CD8-positive, alpha-beta memory T cell (primary cell): Measurements from ENCODE around the gene HS6ST1. TPM values are rescaled to one million over a fixed set of nuclear protein-coding genes. Genes with fewer than 3 reads are reported as not detected.

Experiments used
- CTCF ChIA-PET: fragments of 350-600 bp; sonication (Branson Sonifier 250); formaldehyde crosslinking; loops from one replicate; lab custom pipeline; 2021; ENCODE audit warnings: antibody characterized with exemption; lab: Charles Lee
- POLR2A ChIA-PET: fragments of 350-600 bp; sonication (Branson Sonifier 250); formaldehyde crosslinking; loops from one replicate; lab custom pipeline; 2021; ENCODE audit warnings: antibody characterized with exemption; lab: Charles Lee
- DNase-seq, 5 donors: peaks; one replicate each; pipeline versions ENCODE4 v3.0.0 to v3.0.0-alpha.2; 2020 to 2022; ENCODE audit warnings: mixed read lengths in 1 of 5
- H3K27ac ChIP-seq: one replicate; pipeline ENCODE4 v1.7.0; 2013; ENCODE audit warnings: low read depth, mild to moderate bottlenecking, low read length, moderate library complexity
- H3K27me3 ChIP-seq: 2 replicates; pipeline ENCODE4 v1.7.0; 2013; ENCODE audit warnings: low read length, mild to moderate bottlenecking; ENCODE audit not compliant: insufficient read depth, poor library complexity, severe bottlenecking
- H3K36me3 ChIP-seq: 2 replicates; pipeline ENCODE4 v1.7.0; 2013; ENCODE audit warnings: mild to moderate bottlenecking, low read length, moderate library complexity; ENCODE audit not compliant: insufficient read depth
- H3K4me1 ChIP-seq: 2 replicates; pipeline ENCODE4 v1.7.0; 2013; ENCODE audit warnings: mild to moderate bottlenecking, low read length, moderate library complexity; ENCODE audit not compliant: insufficient read depth
- H3K4me3 ChIP-seq: 2 replicates; pipeline ENCODE4 v1.7.0; 2013; ENCODE audit warnings: mild to moderate bottlenecking, low read length
- H3K9me3 ChIP-seq: 2 replicates; pipeline ENCODE4 v1.7.0; 2013; ENCODE audit warnings: mild to moderate bottlenecking, low read length
- H3K27ac Mint-ChIP-seq, 8 donors: one replicate each; pipeline ENCODE4 v1.8.0; 2020 to 2021; ENCODE audit warnings: mixed read lengths in 8 of 8, mild to moderate bottlenecking in 6 of 8, inconsistent platforms in 3 of 8, moderate library complexity in 3 of 8
- H3K27me3 Mint-ChIP-seq, 2 donors: one replicate each; pipeline ENCODE4 v1.8.0; 2020 to 2021; ENCODE audit warnings: mixed read lengths in 2 of 2, mild to moderate bottlenecking in 1 of 2, moderate library complexity in 1 of 2
- H3K36me3 Mint-ChIP-seq, 3 donors: one replicate each; pipeline ENCODE4 v1.8.0; 2020 to 2021; ENCODE audit warnings: mixed read lengths in 3 of 3, inconsistent platforms in 1 of 3, mild to moderate bottlenecking in 1 of 3
- H3K4me1 Mint-ChIP-seq, 3 donors: one replicate each; pipeline ENCODE4 v1.8.0; 2020 to 2021; ENCODE audit warnings: mixed read lengths in 3 of 3, inconsistent platforms in 1 of 3, mild to moderate bottlenecking in 1 of 3
- H3K4me3 Mint-ChIP-seq, 7 donors: one replicate each; pipeline ENCODE4 v1.8.0; 2020 to 2021; ENCODE audit warnings: mixed read lengths in 7 of 7, mild to moderate bottlenecking in 6 of 7, moderate library complexity in 4 of 7, inconsistent platforms in 2 of 7
- H3K9me3 Mint-ChIP-seq, 5 donors: one replicate each; pipeline ENCODE4 v1.8.0; 2020 to 2022; ENCODE audit warnings: mixed read lengths in 5 of 5, mild to moderate bottlenecking in 3 of 5, moderate library complexity in 2 of 5, inconsistent platforms in 1 of 5
- polyA plus RNA-seq: library from polyadenylated mRNA; unstranded; fragments of 300-500 nt; fragmentation: Illumina TruSeq; gene quantifications from one replicate; pipeline ENCODE4 v1.2.3, GENCODE V29; 2021
- total RNA-seq, 2 experiments: library from RNA; stranded (reverse); gene quantifications; one replicate each; pipeline ENCODE4 v1.2.3, GENCODE V29; 2021

HS6ST1 gene
- total and polyA plus RNA-seq, 3 experiments from 2014 or later: 4.6 to 18.2 (median 18.0) TPM

GRCh38 chr2:128354726-128355470 lies 36.2 kb upstream of the HS6ST1 start:
- H3K36me3 ChIP-seq: no peaks in the 10 kb centered on the region
- Mint-ChIP-seq H3K36me3 (peaks cover 0 to 9% (median 0%) of the 10 kb centered on the region in 3 donors), H3K9me3 (peaks cover 7 to 18% (median 9%) of the 10 kb centered on the region in 5 donors), H3K27ac (no peak overlapping the region), H3K27me3 (peaks cover 10 to 11% of the 10 kb centered on the region in 2 donors), H3K4me1 (no peaks in the 10 kb centered on the region), H3K4me3 (no peak overlapping the region)
- DNase-seq: peak in 1 of 5 donors; percentile 10
- H3K9me3 ChIP-seq: no peaks in the 10 kb centered on the region
- no peak overlapping the region for H3K4me3 ChIP-seq
- ChIA-PET CTCF (interaction anchor here (1.0 kb wide), 1 partner anchor 12 kb away, joined by 3 read pairs; no protein-coding TSS in a partner anchor), POLR2A (no interaction called here)
- no peaks in the 10 kb centered on the region for H3K4me1 ChIP-seq
- no peak overlapping the region for H3K27ac ChIP-seq
- no peaks in the 10 kb centered on the region for H3K27me3 ChIP-seq

GRCh38 chr2:128354161-128354560 lies 35.5 kb upstream of the HS6ST1 start:
- Histone ChIP-seq H3K27ac (no peak overlapping the region), H3K9me3 (no peaks in the 10 kb centered on the region), H3K4me3 (no peak overlapping the region), H3K36me3 (no peaks in the 10 kb centered on the region), H3K4me1 (no peaks in the 10 kb centered on the region), H3K27me3 (no peaks in the 10 kb centered on the region)
- peak in 1 of 5 donors; percentile 18 for DNase-seq
- no peaks in the 10 kb centered on the region for H3K4me1 Mint-ChIP-seq
- H3K9me3 Mint-ChIP-seq: peaks cover 7 to 18% (median 9%) of the 10 kb centered on the region in 5 donors
- H3K4me3 Mint-ChIP-seq: no peak overlapping the region
- H3K27me3 Mint-ChIP-seq: peaks cover 11 to 15% of the 10 kb centered on the region in 2 donors
- ChIA-PET CTCF (no interaction called here), POLR2A (no interaction called here)
- H3K27ac Mint-ChIP-seq: no peak overlapping the region
- H3K36me3 Mint-ChIP-seq: peaks cover 0 to 9% (median 0%) of the 10 kb centered on the region in 3 donors

GRCh38 chr2:128350736-128351135 lies 32.1 kb upstream of the HS6ST1 start:
- Mint-ChIP-seq H3K36me3 (peaks cover 0 to 9% (median 0%) of the 10 kb centered on the region in 3 donors), H3K27me3 (peaks cover 11 to 21% of the 10 kb centered on the region in 2 donors), H3K4me1 (no peaks in the 10 kb centered on the region), H3K4me3 (no peak overlapping the region), H3K27ac (no peak overlapping the region), H3K9me3 (peaks cover 8 to 18% (median 9%) of the 10 kb centered on the region in 5 donors)
- Histone ChIP-seq H3K36me3 (no peaks in the 10 kb centered on the region), H3K27ac (no peak overlapping the region), H3K4me1 (no peaks in the 10 kb centered on the region), H3K9me3 (no peaks in the 10 kb centered on the region), H3K27me3 (no peaks in the 10 kb centered on the region), H3K4me3 (no peak overlapping the region)
- ChIA-PET POLR2A (no interaction called here), CTCF (no interaction called here)
- DNase-seq: no peak

- H3K27ac Mint-ChIP-seq: no peak overlapping the region
- Histone ChIP-seq H3K36me3 (no peaks in the 10 kb centered on the region), H3K9me3 (no peaks in the 10 kb centered on the region), H3K27me3 (no peaks in the 10 kb centered on the region), H3K4me3 (no peak overlapping the region), H3K4me1 (no peaks in the 10 kb centered on the region), H3K27ac (no peak overlapping the region)
- no peaks in the 10 kb centered on the region for H3K4me1 Mint-ChIP-seq
- ChIA-PET POLR2A (no interaction called here), CTCF (no interaction called here)
- H3K9me3 Mint-ChIP-seq: peaks cover 6 to 18% (median 9%) of the 10 kb centered on the region in 5 donors
- DNase-seq: no peak
- H3K4me3 Mint-ChIP-seq: no peak overlapping the region
- H3K27me3 Mint-ChIP-seq: peaks cover 12 to 21% of the 10 kb centered on the region in 2 donors
- peaks cover 0 to 9% (median 0%) of the 10 kb centered on the region in 3 donors for H3K36me3 Mint-ChIP-seq
Measured at GRCh38 chr2:128348701-128349100, 30.0 kb upstream of the HS6ST1 start.

- no peak for DNase-seq
- Histone ChIP-seq H3K36me3 (no peaks in the 10 kb centered on the region), H3K27me3 (no peaks in the 10 kb centered on the region), H3K4me3 (no peak overlapping the region), H3K27ac (no peak overlapping the region), H3K9me3 (no peaks in the 10 kb centered on the region), H3K4me1 (no peaks in the 10 kb centered on the region)
- no peak overlapping the region for H3K27ac Mint-ChIP-seq
- ChIA-PET CTCF (no interaction called here), POLR2A (no interaction called here)
- peaks cover 0 to 9% (median 0%) of the 10 kb centered on the region in 3 donors for H3K36me3 Mint-ChIP-seq
- H3K4me3 Mint-ChIP-seq: no peak overlapping the region
- no peaks in the 10 kb centered on the region for H3K4me1 Mint-ChIP-seq
- H3K27me3 Mint-ChIP-seq: peaks cover 9 to 21% of the 10 kb centered on the region in 2 donors
- H3K9me3 Mint-ChIP-seq: peaks cover 6 to 18% (median 10%) of the 10 kb centered on the region in 5 donors
Measured at GRCh38 chr2:128347701-128348539, 29.3 kb upstream of the HS6ST1 start.

GRCh38 chr2:128347171-128347558 lies 28.5 kb upstream of the HS6ST1 start:
- H3K4me1 ChIP-seq: no peaks in the 10 kb centered on the region
- no peak overlapping the region for H3K4me3 Mint-ChIP-seq
- H3K27me3 ChIP-seq: no peaks in the 10 kb centered on the region
- H3K9me3 Mint-ChIP-seq: peaks cover 6 to 18% (median 10%) of the 10 kb centered on the region in 5 donors
- POLR2A ChIA-PET: no interaction called here
- H3K27ac Mint-ChIP-seq: peak overlapping the region in 1 of 8 donors; percentile 54
- H3K36me3 Mint-ChIP-seq: peaks cover 0 to 9% (median 0%) of the 10 kb centered on the region in 3 donors
- H3K36me3 ChIP-seq: no peaks in the 10 kb centered on the region
- no peak overlapping the region for H3K27ac ChIP-seq
- no peaks in the 10 kb centered on the region for H3K9me3 ChIP-seq
- H3K4me1 Mint-ChIP-seq: no peaks in the 10 kb centered on the region
- CTCF ChIA-PET: no interaction called here
- no peak overlapping the region for H3K4me3 ChIP-seq
- DNase-seq: no peak
- peaks cover 9 to 21% of the 10 kb centered on the region in 2 donors for H3K27me3 Mint-ChIP-seq

GRCh38 chr2:128346291-128347170 lies 27.9 kb upstream of the HS6ST1 start:
- ChIA-PET CTCF (no interaction called here), POLR2A (no interaction called here)
- Mint-ChIP-seq H3K27ac (peak overlapping the region in 1 of 8 donors; percentile 54), H3K27me3 (peaks cover 7 to 21% of the 10 kb centered on the region in 2 donors), H3K4me1 (no peaks in the 10 kb centered on the region), H3K36me3 (peaks cover 0 to 9% (median 0%) of the 10 kb centered on the region in 3 donors), H3K9me3 (peaks cover 5 to 15% (median 6%) of the 10 kb centered on the region in 5 donors), H3K4me3 (no peak overlapping the region)
- H3K9me3 ChIP-seq: no peaks in the 10 kb centered on the region
- H3K27ac ChIP-seq: no peak overlapping the region
- DNase-seq: no peak
- no peaks in the 10 kb centered on the region for H3K27me3 ChIP-seq
- H3K36me3 ChIP-seq: no peaks in the 10 kb centered on the region
- H3K4me3 ChIP-seq: no peak overlapping the region
- no peaks in the 10 kb centered on the region for H3K4me1 ChIP-seq
